Testis (tissue), 2 donors: ENCODE data around the gene PRTG.

Source experiments
- POLR2A ChIP-seq: fragments of 450-650 bp; IDR thresholded peaks from one replicate; pipeline ENCODE4 v1.6.1; 2017; ENCODE audit warnings: antibody characterized with exemption, mild to moderate bottlenecking, moderate library complexity
- TF ChIP-seq, protein P1 (sequence below), 3 experiments: fragments of 450-650 bp in 2 of 3; fragments of 200-600 bp in 1 of 3; sonication (generic) in 1 of 3; IDR thresholded peaks; one replicate each; pipeline ENCODE4 v1.5.1; 2016 to 2019; ENCODE audit warnings: antibody characterized with exemption in 3 of 3, mild to moderate bottlenecking in 2 of 3, moderate library complexity in 1 of 3

DNA sequence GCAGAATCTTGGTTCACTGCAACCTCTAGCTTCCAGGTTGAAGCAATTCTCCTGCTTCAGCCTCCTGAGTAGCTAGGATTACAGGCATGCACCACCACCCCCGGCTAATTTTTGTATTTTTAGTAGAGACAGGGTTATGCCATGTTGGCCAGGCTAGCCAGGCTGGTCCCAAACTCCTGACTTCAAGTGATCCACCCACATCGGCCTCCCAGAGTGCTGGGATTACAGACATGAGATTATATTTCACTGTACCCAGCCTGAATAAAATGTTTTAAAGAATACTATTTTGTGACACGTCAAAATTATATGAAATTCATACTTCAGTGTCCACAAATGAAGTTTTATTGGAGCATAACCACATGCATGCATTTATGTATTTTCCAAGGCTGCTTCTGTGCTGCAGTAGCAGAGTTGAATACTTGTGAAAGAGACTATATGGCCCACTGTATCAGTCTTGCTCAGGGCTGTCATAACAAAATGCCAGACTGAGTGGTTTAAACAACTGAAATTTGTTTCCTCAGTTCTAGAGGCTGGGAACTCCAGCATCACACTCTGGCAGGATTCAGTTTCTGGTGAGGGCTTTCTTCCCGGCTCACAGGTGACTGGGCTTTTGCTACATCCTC, 77.2 kb downstream of the PRTG start:
- TF ChIP-seq, protein P1, sequence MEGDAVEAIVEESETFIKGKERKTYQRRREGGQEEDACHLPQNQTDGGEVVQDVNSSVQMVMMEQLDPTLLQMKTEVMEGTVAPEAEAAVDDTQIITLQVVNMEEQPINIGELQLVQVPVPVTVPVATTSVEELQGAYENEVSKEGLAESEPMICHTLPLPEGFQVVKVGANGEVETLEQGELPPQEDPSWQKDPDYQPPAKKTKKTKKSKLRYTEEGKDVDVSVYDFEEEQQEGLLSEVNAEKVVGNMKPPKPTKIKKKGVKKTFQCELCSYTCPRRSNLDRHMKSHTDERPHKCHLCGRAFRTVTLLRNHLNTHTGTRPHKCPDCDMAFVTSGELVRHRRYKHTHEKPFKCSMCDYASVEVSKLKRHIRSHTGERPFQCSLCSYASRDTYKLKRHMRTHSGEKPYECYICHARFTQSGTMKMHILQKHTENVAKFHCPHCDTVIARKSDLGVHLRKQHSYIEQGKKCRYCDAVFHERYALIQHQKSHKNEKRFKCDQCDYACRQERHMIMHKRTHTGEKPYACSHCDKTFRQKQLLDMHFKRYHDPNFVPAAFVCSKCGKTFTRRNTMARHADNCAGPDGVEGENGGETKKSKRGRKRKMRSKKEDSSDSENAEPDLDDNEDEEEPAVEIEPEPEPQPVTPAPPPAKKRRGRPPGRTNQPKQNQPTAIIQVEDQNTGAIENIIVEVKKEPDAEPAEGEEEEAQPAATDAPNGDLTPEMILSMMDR (IDR thresholded peaks at IDR 0.05), result no peak
- TF ChIP-seq POLR2A, result no peak
